ENCODE data around the gene NCKAP5L.
"Not testable (repeated sequence)": the region's sequence is repeated elsewhere in the genome, so short reads cannot be mapped to it uniquely, and the experiment has no call there.

NCKAP5L gene

DNA sequence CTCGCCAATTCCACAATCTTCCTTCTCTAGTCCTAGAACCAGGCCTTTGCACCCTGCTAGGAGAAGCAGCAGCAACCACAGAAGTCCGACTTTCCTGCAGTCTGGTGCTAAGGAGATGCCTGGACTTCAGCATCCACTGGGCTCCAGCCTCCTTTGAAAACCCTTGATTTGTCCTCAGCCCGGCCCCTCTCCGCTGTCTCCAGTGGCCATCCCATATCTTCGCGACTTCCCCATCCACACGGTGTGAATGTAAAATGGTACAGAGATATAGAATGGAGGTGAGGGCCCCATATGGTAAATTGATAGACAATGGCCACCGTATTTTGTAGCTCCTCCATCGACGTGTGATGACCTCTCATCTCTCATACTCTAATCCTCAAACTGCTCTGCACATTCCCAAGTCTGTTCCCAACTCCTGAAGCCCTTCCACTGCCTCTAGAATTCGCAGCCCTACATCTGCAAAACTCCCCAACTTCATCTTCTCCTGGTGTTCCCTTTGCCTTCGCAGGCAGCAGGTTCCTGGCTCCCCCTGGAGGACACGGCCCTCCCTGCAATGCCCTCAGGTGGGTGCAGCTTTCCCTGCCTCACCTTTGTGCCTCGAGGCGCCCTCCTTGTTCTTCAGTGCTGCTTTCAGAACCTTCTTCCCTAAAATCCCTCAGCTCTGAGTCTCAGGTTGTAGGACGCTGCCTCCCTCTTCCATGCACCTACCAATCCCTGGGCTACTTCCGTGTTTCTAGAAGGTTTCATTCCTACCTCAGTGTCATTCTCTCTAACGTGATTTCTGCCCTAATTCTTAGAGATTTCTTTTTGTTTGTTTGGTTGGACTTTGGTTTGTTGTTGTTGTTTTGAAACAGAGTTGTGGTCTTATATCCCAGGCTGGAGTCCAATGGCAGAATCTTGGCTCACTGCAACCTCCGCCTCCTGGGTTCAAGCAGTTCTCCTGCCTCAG, 50.1 kb downstream of the NCKAP5L start:
- TF ChIP-seq ZNF274 (IDR thresholded peaks at IDR 0.05; ENCODE audit: low read depth, low read length), result no peak

GRCh38 chr12:49777341-49777740, 50.9 kb downstream of the NCKAP5L start:
- no peak overlapping the region for H3K4me3 ChIP-seq (ENCODE audit: low read length)
- no peak for TF ChIP-seq ZNF274 (IDR thresholded peaks at IDR 0.05; ENCODE audit: low read depth, low read length)

More for the DNA sequence above, 50.1 kb downstream of the NCKAP5L start:
- no peak overlapping the region for H3K4me3 ChIP-seq (ENCODE audit: low read length)

DNA sequence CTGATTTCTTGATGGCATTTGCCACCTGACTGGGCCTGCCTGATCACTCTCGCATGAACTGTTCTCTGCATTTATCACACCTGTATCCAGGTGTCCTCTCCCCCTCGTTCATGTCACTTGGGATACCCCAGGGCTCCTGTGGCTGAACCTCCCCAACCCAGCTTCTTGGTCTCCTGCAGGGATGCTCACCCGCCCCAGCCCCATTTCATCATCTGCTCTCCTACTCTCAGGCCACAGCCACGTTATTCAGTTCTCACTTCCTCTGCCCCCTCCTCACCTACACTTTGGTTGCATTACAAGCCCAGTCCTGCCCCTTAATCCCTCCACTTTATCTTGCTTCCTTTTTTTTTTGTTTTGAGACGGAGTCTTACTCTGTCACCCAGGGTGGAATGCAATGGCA, 51.4 kb downstream of the NCKAP5L start:
- H3K4me3 ChIP-seq (ENCODE audit: low read length), result no peak overlapping the region
- no peak for TF ChIP-seq ZNF274 (IDR thresholded peaks at IDR 0.05; ENCODE audit: low read depth, low read length)

- no peak overlapping the region for H3K4me3 ChIP-seq (ENCODE audit: low read length)
- no peak for TF ChIP-seq ZNF274 (IDR thresholded peaks at IDR 0.05; ENCODE audit: low read depth, low read length)
Measured at GRCh38 chr12:49776413-49776812, 51.8 kb downstream of the NCKAP5L start.

DNA sequence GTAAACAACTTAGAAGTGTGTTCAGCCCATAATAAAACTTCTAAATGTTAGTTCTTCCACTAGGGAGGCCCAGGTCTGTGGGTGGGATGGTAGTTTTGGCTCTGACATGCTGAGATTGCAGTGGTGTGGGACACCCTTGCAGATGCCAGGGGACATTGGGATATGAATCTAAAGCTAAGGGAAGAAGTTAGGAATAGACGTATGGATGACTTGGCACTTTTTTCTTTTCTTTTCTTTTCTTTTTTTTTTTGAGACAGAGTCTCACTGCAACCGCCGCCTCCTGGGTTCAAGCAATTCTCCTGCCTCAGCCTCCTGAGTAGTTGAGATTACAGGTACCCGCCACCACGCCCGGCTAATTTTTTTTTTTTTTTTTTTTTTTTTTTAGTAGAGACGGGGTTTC, 55.1 kb downstream of the NCKAP5L start:
- H3K4me3 ChIP-seq (ENCODE audit: low read length), result not testable (repeated sequence)

- TF ChIP-seq ZNF274 (IDR thresholded peaks at IDR 0.05; ENCODE audit: low read depth, low read length), result no peak
- no peak overlapping the region for H3K4me3 ChIP-seq (ENCODE audit: low read length)
Measured at GRCh38 chr12:49767333-49767732, 60.9 kb downstream of the NCKAP5L start.

DNA sequence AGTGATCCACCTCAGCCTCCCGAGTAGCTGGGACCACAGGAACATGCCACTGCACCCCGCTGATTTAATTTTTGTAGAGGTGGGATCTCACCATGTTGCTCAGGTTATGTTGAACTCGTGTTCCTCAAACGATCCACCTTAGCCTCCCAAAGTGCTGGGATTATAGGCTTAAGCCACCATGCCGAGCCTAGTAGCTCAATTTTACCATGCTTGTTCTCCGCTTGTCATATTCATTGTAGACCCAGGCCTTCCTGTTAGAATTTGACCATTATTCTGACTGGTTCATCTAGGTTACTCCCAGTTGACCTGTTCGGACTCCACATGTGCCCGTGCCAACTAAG, 62.1 kb downstream of the NCKAP5L start:
- no peak for TF ChIP-seq ZNF274 (IDR thresholded peaks at IDR 0.05; ENCODE audit: low read depth, low read length)
- H3K4me3 ChIP-seq (ENCODE audit: low read length), result no peak overlapping the region

- no peak for TF ChIP-seq ZNF274 (IDR thresholded peaks at IDR 0.05; ENCODE audit: low read depth, low read length)
- no peak overlapping the region for H3K4me3 ChIP-seq (ENCODE audit: low read length)
Measured at GRCh38 chr12:49764126-49764525, 64.1 kb downstream of the NCKAP5L start.

GRCh38 chr12:49763006-49763591, 65.1 kb downstream of the NCKAP5L start:
- TF ChIP-seq ZNF274 (IDR thresholded peaks at IDR 0.05; ENCODE audit: low read depth, low read length), result no peak

GRCh38 chr12:49762468-49762847, 65.8 kb downstream of the NCKAP5L start:
- H3K4me3 ChIP-seq (ENCODE audit: low read length), result no peak overlapping the region
- no peak for TF ChIP-seq ZNF274 (IDR thresholded peaks at IDR 0.05; ENCODE audit: low read depth, low read length)

More at GRCh38 chr12:49763006-49763591, 65.1 kb downstream of the NCKAP5L start:
- no peak overlapping the region for H3K4me3 ChIP-seq (ENCODE audit: low read length)

DNA sequence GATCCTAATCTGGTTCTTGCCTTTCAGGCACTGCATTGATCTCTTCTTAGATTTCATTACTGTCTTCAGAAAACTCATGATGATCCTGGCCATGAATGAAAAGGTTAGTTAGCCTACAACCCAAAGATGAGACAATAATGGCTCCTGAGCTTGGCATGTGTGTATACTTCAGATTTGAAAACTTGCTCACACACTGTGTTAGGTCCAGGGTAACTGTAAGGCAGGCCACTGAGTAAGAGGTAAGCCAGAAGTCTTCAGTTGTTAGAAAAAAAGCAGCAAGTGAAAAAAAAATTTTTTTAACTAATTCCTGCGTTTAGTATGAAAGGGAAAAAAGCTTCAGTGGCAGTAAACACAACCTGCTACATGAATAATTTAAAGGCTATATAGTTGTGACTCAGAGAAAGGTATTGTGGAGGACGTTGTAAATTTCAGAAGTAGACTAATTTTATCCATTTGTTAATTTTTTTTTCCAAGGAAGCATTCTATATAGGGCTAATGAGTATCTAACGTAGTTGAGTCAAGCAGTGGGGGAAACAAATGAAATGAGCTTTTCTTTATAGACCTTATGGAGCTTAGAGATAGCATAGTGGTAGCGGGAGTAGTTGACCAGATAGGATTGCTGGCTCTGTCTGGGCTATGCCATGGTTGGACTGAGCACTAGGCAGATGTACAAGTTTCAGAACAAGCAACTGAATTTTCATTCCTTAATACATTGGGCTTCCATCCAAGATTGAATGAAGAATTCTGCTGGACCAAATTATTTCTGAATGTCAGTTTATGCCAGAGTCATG, 66.3 kb downstream of the NCKAP5L start:
- TF ChIP-seq ZNF274 (IDR thresholded peaks at IDR 0.05; ENCODE audit: low read depth, low read length), result no peak
- no peak overlapping the region for H3K4me3 ChIP-seq (ENCODE audit: low read length)

DNA sequence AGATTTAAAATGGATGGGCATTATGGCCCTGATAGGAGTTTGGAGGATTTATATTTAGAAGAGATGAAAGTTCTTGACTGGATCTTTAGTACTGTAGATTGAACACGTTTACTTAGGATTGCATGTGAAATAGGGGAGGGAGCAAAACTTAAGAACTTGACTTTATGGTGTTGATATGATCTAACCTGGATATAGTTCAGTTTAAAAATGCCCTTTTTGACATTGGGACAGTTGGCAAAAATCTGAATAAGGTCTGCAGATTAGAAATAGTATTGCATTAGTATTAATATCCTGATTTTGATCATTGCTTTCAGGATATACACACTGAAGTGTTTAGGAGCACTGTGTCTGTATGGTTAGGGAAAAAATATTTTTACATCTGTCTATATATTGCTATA, 77.2 kb downstream of the NCKAP5L start:
- TF ChIP-seq ZNF274 (IDR thresholded peaks at IDR 0.05; ENCODE audit: low read depth, low read length), result no peak
- no peak overlapping the region; the same call in 1 of the 2 replicates for H3K4me3 ChIP-seq (ENCODE audit: low read length)

DNA sequence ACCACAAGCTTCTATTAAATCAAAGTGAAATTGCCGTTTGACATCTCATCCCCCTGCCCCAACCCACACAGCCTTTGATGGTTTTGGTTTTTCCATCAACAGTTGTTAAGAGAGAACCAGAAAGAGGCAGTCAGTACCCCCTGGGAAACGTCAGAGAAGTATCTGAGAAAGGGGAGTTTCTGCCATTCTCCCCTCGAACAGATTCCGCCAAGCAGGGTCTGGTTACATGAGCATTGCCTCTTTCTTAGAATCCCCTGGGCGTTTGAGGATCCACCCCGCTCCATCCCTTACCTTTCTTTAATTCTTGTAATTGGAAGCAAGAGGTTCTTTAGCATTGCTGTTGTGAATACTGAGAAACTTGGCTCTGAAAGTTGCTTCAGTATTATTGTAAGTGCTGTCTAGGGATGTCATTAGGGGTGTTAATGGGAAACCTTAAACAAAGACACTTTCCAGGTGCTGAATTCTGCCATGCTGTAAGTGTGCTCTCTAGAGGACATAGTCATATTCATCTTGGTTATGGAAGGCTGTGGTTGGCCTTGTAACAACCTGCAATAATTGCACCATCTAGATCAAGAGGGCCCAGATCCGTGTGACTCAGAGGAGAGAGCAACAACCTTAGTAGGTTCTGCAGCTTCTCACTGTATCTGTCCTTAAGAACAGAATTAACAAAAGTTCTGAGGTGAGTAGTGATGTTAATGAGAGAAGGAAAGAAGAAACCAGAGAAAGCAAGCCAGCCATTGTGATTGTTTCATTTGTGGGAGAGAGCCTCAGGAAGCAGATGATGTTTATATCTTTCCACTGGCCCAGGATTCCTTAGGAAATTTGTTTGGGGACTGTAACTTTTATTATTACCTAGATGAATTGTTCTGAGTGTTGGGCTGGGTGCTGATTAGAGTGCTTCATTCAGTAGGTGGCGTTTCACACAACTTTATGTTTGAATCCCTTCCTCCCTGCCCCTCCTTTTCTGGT, 77.9 kb downstream of the NCKAP5L start:
- H3K4me3 ChIP-seq (ENCODE audit: low read length), result no peak overlapping the region; the same call in 1 of the 2 replicates
- no peak for TF ChIP-seq ZNF274 (IDR thresholded peaks at IDR 0.05; ENCODE audit: low read depth, low read length)

Data from GM08714 (cell line).